Pancreas (tissue), 10 donors: ENCODE measurements around the gene PLPP3. TPM values are rescaled to one million over a fixed set of nuclear protein-coding genes. Genes with fewer than 3 reads are reported as not detected.

ENCODE experiments used
- ATAC-seq, 4 donors: fragments of 200-7000 bp; cut with Tn5 transposase; one replicate each; pipeline versions ENCODE4 v1.8.0 to v1.9.1; 2020; ENCODE audit warnings: mild to moderate bottlenecking in 4 of 4, moderate library complexity in 4 of 4
- DNase-seq, 6 donors: peaks; one replicate each; pipeline ENCODE4 v3.0.0-alpha.2; 2020
- FAIRE-seq: peaks from 2 replicates; lab custom pipeline; 2012; peaks lifted over from hg19 to GRCh38; lab: Jason Lieb, UNC
- H3K27ac ChIP-seq, 4 donors: fragments of 200-600 bp; sonication (generic); 1 replicate in 3 of 4; 2 replicates in 1 of 4; pipeline versions ENCODE4 v1.5.0 to v1.8.0; 2020
- H3K27me3 ChIP-seq, 4 donors: fragments of 200-600 bp; one replicate each; pipeline ENCODE4 v1.8.0; 2021
- H3K36me3 ChIP-seq, 3 donors: fragments of 200-600 bp; sonication (generic) in 1 of 3; one replicate each; pipeline versions ENCODE4 v1.5.0 to v1.8.0; 2020 to 2021
- H3K4me1 ChIP-seq, 3 donors: fragments of 200-600 bp; one replicate each; pipeline ENCODE4 v1.8.0; 2021
- H3K4me3 ChIP-seq, 4 donors: fragments of 200-600 bp; sonication (generic) in 2 of 4; one replicate each; pipeline versions ENCODE4 v1.5.0 to v1.8.0; 2020 to 2021
- H3K9me3 ChIP-seq, 4 donors: fragments of 200-600 bp; one replicate each; pipeline ENCODE4 v1.8.0; 2021
- CTCF ChIP-seq, 4 donors: fragments of 200-600 bp; sonication (generic) in 3 of 4; IDR thresholded peaks; one replicate each; pipeline versions ENCODE4 v1.5.0 to v1.8.0; 2021; ENCODE audit warnings: antibody characterized with exemption in 4 of 4
- WGBS, 2 donors: extraction: QIAGEN DNeasy Blood & Tissue Kit; methylation state at CpG; one replicate each; pipeline ENCODE4 v1.1.7; 2013; 5-methylcytosine and 5-hydroxymethylcytosine counted together
- intact Hi-C, 3 donors: fragments of 100-400 bp; cut with DNase I; formaldehyde crosslinking; loops; one replicate each; pipeline versions ENCODE4 v1.11.1 to v1.14.2; 2022
- polyA plus RNA-seq, 2 donors: library from polyadenylated mRNA; stranded (reverse); fragments of 200-250 nt; gene quantifications; one replicate each; pipeline ENCODE4 v1.2.3, GENCODE V29; 2013
- total RNA-seq, 6 donors: library from RNA; stranded (reverse); fragmentation: NEBNext Ultra II Directional in 4 of 6; extraction: Animal tissue kit (Norgen Biotek cat#: 25700) in 4 of 6; gene quantifications; one replicate each; pipeline versions ENCODE4 v1.2.1 to v1.2.4, GENCODE V29; 2021 to 2023
- donor health status: healthy with polysubstance abuse.
- donor health status: DM: no; HTN: no; CAD: no; lungs with moderate emphysema.
- donor health status: DM: no; HTN: no; CAD: no.
- donor health status: control.
- donor health status: control.
- donor health status: Bipolar disorder and iron deficiency.
- donor health status: DM: yes; HTN: yes; CAD: no.
- donor health status: DM: no; HTN: no; CAD: no.
- donor health status: DM: no; HTN: no; CAD: no.
- donor health status: DM: yes; HTN: yes; CAD: no.

Gene PLPP3
- total and polyA plus RNA-seq, 8 donors, result 5.5 to 29.6 (median 18.7) TPM

GRCh38 chr1:56506951-56507491, 72.3 kb downstream of the PLPP3 start:
- DNase-seq, result no peak
- no peak overlapping the region for H3K4me3 ChIP-seq
- H3K4me1 ChIP-seq, result peaks cover 17 to 49% (median 20%) of the 10 kb centered on the region in 3 donors
- H3K27ac ChIP-seq, result peak overlapping the region in 2 of 4 donors; percentile 68 to 73
- no peaks in the 10 kb centered on the region for H3K27me3 ChIP-seq
- no peak for TF ChIP-seq CTCF (IDR thresholded peaks at IDR 0.05)
- peaks cover 0 to 21% (median 16%) of the 10 kb centered on the region in 3 donors for H3K36me3 ChIP-seq
- no peak for FAIRE-seq
- ATAC-seq, result no peak
- no peaks in the 10 kb centered on the region for H3K9me3 ChIP-seq
- intact Hi-C loops, result loop anchor here in 1 of 3 donors (10.0 kb wide), 1 partner anchor 58 kb away; no protein-coding TSS in a partner anchor
- 86 to 87% methylated on average over 3 of the region's 3 CpGs for WGBS, 2 donors

- H3K4me3 ChIP-seq, result no peak overlapping the region
- peaks cover 0 to 11% (median 10%) of the 10 kb centered on the region in 3 donors for H3K36me3 ChIP-seq
- no peaks in the 10 kb centered on the region for H3K27me3 ChIP-seq
- FAIRE-seq (no peak), DNase-seq (no peak), ATAC-seq (peak in 2 of 4 donors; percentile 14 to 27)
- WGBS, 2 donors, result 63% methylated on average over 14 of the region's 14 CpGs
- no peak overlapping the region for H3K27ac ChIP-seq
- H3K4me1 ChIP-seq, result peaks cover 17 to 41% (median 20%) of the 10 kb centered on the region in 3 donors
- no peak for TF ChIP-seq CTCF (IDR thresholded peaks at IDR 0.05)
- intact Hi-C loops, result loop anchor here in 1 of 3 donors (10.0 kb wide), 1 partner anchor 59 kb away; no protein-coding TSS in a partner anchor
- H3K9me3 ChIP-seq, result no peaks in the 10 kb centered on the region
Observed at GRCh38 chr1:56505792-56506743, 73.3 kb downstream of the PLPP3 start.

GRCh38 chr1:56502700-56503245, 76.6 kb downstream of the PLPP3 start:
- Histone ChIP-seq H3K36me3 (peaks cover 0 to 7% (median 5%) of the 10 kb centered on the region in 3 donors), H3K4me3 (no peak overlapping the region), H3K27me3 (no peaks in the 10 kb centered on the region), H3K4me1 (peaks cover 7 to 23% (median 9%) of the 10 kb centered on the region in 3 donors), H3K9me3 (no peaks in the 10 kb centered on the region), H3K27ac (no peak overlapping the region)
- intact Hi-C loops, result loop anchor here in 1 of 3 donors (10.0 kb wide), 1 partner anchor 62 kb away; no protein-coding TSS in a partner anchor
- ATAC-seq, result peak in 2 of 4 donors; percentile 17 to 36
- no peak for DNase-seq
- WGBS, 2 donors, result 80 to 84% methylated on average over 7 of the region's 7 CpGs
- no peak for TF ChIP-seq CTCF (IDR thresholded peaks at IDR 0.05)
- no peak for FAIRE-seq

- no peak for DNase-seq
- H3K9me3 ChIP-seq, result no peaks in the 10 kb centered on the region
- H3K27me3 ChIP-seq, result no peaks in the 10 kb centered on the region
- no peak for FAIRE-seq
- no peak for TF ChIP-seq CTCF (IDR thresholded peaks at IDR 0.05)
- ATAC-seq, result peak in 1 of 4 donors; percentile 22
- H3K4me1 ChIP-seq, result peaks cover 5 to 14% (median 5%) of the 10 kb centered on the region in 3 donors
- no peak overlapping the region for H3K27ac ChIP-seq
- intact Hi-C loops, result loop anchor here in 1 of 3 donors (10.0 kb wide), 1 partner anchor 63 kb away; no protein-coding TSS in a partner anchor
- H3K36me3 ChIP-seq, result peaks cover 0 to 7% (median 0%) of the 10 kb centered on the region in 3 donors
- 93 to 94% methylated on average over 3 of the region's 3 CpGs for WGBS, 2 donors
- no peak overlapping the region for H3K4me3 ChIP-seq
Observed at GRCh38 chr1:56501888-56502287, 77.5 kb downstream of the PLPP3 start.
